ENCODE measurements around the gene KPNA5.
"Not testable (repeated sequence)": the region's sequence is repeated elsewhere in the genome, so short reads cannot be mapped to it uniquely, and the experiment has no call there.

KPNA5 gene

DNA sequence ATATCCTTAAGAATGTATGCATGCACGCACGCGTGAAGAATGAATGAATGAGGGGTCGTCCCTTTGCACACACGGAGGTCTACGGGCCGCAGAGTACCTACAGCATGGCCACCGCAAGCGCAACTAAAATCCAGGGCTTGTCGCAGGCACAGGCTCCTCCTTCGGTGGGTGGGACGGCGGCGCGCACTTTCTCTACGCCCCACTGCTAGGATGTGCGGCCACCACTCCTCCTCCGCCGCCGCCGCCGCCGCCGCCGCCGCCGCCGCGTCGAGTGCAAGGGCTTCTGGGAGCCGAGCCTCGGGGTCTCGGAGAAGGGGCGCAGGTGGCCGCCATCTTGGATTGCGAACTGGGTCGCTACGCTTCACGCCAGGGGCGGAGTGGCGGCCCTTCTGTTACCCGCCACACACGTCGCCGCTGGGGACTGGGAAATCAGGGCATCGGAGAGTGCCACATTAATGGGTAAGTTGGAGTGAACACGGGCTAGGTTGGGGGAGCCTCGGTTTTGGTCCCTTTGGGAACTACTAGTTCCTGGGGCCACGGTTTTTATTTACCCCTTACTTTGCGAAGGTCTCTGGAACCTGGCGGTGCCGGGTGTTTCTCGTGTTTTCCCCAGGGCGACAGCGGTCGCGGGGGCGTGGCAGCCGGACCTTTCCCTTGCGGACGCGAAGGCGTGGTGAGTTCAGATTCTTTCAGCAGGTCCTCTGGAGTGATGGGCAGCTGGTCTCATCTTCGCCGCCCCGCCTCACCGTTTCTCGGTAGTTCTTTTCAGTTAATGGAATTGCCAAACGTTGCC lies at the start of gene KPNA5:
Gene KPNA5 (plus strand): TSS at position 332 of the 793 bp plus-strand sequence. CDS start 124 bp downstream, at position 456.
- DNase-seq: peak; percentile 83 to 86 (median 84)

DNA sequence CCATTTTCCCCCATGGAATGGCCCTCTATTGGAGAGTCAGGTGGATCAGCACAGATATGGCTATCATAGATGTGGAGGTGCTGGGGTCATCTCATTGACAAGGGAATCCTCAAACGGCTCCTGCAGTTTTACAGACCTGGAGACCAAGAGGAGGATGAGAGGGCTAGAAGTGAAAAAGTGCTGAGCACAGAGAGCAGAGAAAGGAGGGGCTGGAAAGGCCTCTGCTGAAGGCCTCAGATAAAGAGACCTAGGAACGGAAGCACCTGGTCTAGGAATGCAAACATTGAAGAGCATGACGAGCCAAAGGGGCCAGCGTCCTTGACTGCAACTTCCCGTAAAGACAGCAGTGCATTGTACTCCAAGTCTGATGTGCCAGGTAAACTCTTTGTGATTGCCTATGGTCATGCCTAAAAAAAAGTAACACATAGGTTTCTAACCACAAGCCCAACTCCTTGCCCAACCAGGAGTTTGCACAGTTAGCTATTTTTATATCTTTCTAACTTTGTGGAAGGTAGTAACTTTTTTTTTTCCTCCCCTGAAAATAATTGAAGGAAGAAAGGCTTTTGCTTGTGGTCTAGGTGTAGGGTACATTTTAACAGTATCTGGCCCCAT lies 49.5 kb upstream of the KPNA5 start:
- DNase-seq: no peak

DNA sequence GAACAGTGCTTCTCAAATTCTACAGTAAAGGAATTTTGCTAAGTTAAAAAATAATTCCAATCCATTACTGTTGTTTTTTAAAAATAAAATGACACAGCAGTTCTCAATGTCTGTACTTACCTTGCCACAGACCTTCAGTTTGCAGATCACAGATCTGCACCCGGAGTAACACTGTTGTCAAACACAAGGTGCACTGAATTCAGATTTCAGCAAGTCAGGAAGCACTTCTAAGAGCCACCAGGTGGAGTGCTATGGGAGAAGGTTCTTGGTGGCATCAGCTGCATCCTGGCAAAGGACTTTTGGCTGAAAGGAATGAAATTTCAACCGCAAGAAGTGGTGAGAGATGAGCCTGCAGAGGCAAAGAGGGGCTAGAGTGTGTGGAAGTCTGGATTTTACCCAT lies 47.3 kb upstream of the KPNA5 start:
- no peak for DNase-seq

DNA sequence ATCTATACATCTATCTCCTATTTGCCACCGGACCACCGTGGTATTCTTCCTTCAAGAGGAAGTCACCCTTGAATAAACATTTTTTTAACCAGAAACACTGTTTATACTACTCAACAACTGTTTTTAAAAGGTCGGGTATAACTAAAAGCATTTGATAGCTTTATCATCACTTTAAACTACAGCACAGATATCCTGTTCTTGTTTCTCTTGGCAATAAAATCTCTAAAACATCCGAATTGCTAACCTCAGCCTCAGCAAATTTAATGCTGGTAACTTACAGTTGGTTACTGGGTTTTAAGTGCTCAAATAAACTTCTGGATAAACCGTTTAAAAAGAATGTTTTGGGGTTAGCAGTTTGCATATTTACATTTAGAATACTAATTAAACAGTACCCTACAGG lies 32.9 kb upstream of the KPNA5 start:
- DNase-seq: no peak

DNA sequence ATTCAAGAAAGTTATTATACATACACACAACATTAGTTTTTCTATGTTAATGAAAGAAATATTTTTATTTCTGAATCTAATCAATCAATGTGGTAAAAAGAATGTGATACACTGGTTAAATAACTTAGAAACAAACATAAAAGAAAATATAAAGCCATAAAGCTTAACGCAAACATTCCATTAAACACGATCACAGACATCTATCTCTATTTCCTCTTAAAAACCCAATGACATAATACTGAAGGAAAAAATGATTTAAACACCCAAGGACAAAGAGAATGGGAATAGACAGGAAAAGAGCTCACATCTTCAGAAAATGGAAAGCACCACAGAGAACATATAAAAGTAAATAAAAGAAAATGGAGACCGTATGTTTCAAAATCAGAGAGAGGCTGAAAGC lies 31.9 kb upstream of the KPNA5 start:
- no peak for DNase-seq

DNA sequence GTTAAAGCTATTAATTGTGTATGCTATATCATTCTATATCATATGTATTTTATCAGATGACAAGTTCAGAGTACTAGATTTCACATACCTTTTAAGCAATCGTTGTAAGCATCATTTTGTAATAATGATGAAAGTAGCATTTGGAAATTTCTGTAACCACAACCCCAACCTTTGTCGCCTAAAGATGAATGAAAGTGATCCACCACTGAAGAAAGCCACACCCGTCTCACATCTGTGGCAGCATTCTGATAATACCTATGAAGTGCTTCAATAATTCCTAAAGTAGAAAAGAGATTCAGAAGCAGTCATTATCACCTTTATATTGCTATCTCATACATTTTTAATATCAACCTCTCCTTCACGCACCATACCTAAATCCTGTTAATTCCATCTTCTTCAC lies 29.1 kb upstream of the KPNA5 start:
- DNase-seq: no peak

DNA sequence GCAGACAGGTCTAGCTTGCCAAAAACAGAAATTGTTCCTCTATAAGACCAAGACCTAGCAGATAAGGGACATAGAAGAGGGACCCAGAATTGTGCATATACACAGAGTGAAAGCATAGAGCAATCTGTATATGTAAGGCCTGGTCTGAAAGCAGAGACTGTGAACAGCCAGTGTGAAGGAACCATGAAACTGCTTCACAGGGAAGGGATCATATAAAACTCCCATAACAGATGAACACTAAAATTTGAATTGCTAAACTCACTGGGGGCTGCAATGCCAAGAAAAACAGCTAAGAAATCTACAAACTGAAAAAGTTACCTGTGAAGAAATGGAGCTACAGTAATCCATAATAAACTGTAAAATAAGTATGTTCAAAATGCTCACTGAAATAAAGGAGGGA lies 19.4 kb upstream of the KPNA5 start:
- no peak for DNase-seq

DNA sequence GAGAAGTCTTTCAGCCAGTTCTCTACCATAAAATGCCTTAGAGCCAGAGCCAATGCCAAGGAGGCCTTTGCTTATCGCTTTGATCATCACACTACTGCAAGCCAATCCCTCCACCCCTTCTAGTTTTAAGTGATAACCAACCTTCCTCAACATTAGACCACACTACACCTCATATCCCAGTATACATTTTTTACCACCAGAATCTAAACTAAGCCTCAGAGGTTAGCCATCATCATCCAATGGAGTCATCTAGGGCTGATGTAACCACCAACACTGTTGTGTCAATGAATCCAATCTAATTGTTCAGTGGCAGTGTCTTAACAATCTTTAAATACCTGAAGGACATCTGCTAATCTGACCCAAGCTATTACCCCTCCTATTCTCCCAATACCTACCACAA lies 18.8 kb upstream of the KPNA5 start:
- no peak for DNase-seq

DNA sequence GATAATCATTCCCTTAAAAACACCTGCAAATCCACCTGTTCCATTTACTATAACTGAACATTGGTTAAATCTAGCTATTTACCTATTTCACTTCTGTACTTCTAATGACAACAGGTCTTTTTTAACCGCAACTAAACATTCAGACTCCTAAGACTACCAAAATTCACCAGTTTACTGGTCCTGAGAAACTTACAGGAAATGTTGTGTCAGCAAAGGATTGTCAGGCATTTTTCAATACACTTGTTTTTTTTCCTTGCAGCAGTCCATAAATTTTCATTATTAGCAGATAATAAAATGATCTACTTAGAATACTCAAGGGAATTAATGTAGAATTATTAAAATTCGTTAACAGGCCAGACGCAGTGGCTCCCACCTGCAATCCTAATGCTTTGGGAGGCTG lies 17.7 kb upstream of the KPNA5 start:
- no peak for DNase-seq

DNA sequence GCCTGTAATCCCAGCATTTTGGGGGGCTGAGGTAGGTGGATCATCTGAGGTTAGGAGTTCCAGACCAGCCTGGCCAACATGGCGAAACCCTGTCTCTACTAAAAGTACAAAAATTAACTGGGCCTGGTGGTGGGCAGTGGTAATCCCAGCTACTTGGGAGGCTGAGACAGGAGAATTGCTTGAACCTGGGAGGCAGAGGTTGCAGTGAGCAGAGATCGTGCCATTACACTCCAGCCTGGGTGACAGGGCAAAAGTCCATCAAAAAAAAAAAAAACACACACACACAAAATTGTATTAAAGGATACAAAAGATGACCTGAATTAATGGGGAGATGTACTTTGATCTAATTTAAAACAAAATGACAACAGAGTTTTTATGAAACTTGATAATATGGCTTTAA lies 16.8 kb upstream of the KPNA5 start:
- not testable (repeated sequence) for DNase-seq

DNA sequence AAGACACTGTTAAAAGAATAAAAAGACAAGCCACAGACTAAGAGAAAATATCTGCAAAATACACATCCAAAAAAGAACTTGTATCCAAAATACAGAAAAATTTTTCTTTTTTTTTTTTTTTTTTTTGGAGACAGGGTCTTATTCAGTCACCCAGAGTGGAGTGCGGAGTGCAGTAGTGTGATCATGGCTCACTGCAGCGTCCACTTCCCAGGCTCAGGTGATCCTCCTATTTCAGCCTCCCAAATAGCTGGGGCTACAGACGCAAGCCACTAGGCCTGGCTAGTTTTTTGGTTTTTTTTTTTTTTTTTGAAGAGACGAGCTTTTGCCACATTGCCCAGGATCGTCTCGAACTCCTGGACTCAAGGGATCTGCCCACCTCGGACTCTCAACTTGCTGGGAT lies 15.5 kb upstream of the KPNA5 start:
- DNase-seq: no peak

DNA sequence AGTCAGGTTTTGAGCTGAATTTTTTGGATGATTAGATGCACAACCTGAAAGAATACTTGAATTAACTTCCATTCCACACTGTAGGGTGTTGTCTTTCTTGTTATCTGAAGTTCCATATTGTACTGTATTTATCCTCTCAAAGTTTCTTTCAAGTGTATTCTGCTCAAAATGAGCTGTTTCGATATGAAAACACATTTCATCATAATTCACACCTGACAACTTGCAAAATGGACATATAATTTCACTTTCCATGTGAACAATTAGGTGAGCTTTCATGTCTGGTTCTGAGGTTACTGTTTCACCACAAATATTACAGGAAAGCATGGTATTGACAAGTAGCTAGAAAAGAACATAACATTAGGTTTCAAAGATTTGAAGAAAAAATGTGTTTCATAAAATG lies 14.1 kb upstream of the KPNA5 start:
- no peak for DNase-seq

DNA sequence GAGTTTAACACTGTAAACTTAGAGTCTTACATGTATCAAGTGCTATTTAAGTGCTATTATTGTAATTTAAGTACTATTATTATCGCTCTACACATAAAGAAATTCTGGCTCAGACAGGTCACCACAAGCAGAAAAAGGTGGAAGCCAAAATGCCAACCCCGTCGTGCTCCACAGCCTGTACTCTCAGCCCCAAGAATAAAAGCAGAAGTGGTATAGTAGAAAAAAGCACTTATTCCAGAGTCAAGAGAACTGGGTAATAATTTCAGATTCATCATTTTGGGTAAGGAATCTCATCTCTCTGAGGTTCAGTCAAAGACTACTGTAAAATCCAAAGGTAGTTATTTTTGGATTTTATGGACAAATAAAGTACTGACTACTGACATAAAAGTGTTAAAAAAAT lies 13.4 kb upstream of the KPNA5 start:
- peak in 1 of 4 experiments; percentile 2 for DNase-seq

DNA sequence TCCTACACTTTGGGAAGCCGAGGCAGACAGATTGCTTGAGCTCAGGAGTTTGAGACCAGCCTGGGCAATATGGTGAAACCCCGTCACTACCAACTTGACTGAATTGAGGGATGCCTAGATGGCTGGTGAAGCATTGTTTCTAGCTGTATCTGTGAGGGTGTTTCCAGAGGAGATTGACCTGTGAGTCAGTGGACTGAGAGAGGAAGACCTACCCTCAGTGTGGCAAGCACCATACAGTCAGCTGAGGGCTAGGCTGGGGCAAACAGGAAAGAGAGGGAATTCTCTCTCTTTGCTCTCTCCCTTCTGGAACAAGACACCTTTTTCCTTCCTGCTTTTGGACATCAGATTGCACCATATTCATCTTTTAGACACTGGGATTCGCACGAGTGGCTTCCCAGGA lies 8.7 kb upstream of the KPNA5 start:
- no peak for DNase-seq

DNA sequence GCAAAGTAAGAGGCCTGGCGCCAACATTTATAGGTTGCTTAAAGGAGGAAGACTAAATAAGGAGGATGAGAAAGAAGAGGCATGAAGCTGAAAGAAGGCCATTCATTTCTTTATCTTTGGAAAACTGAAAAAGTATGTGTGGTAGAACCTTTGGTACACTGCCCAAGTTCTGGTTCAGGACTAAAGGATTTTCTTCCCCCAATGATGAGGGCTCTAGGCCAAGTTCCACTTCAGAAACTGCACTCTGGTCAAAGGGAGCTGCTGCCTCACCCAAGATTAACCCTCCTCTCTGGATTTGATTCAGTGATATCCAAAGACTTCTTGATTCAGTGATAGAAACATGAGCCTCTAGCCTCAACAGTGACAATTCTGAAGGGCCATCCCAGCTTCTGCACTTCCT lies 5.0 kb upstream of the KPNA5 start:
- no peak for DNase-seq

DNA sequence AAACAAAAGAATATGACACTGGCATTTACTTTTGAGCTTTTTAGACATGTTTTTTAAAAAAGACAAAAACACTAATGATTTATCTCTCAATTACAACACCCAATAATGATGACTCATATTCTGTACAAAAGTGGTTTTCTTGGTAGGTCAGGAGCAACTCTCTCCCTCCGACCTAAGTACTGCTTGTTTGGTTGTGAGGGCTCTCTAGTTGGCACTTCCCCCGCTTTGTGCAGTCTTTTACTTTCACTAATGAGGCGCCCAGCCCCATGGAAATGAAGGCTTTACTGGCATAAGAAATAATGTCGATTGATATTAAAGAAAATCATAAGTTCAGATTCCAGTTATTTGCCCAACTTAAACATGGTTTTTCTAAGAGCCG lies 1.3 kb downstream of the KPNA5 start:
- peak in 2 of 4 experiments; percentile 1 to 6 for DNase-seq

DNA sequence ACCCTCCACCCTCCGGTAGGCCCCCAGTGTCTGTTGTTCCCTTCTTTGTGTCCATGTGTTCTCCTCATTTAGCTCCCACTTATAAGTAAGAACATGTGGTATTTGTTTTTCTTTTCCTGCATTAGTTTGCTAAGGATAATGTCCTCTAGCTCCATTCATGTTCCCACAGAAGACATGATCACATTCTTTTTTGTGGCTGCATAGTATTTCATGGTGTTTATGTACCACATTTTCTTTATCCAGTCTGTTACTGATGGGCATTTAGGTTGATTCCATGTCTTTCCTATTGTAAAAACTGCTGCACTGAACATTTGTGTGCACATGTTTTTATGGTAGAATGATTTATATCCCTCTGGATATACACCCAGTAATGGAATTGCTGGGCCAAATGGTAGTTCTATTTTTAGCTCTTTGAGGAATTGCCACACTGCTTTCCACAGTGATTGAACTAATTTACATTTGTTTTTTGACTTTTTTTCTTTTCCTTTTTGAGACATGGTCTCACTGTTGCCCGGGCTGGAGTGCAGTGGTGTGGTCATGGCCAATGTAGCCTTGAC lies 4.5 kb downstream of the KPNA5 start:
- no peak for DNase-seq

DNA sequence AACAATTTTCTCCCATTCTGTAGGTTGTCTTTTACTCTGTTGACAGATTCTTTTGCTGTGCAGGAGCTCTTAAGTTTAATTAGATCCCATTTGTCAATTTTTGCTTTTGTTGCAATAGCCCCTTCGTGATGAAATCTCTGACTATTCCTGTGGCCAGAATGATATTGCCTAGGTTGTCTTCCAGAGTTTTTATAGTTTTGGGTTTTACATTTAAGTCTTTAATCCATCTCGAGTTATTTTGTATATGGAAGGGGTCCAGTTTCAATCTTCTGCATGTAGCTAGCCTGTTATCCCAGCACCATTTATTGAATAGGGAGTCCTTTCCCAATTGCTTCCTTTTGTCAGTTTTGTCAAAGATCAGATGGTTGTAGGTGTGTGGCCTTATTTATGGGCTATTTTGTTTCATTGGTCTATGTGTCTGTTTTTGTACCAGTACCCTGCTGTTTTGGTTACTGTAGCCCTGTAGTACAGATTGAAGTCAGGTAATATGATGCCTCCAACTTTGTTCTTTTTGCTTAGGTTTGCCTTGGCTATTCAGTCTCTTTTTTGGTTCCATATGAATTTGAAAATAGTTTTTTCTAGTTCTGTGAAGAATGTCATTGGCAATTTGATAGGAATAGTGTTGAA lies 5.6 kb downstream of the KPNA5 start:
- not testable (repeated sequence) for DNase-seq

DNA sequence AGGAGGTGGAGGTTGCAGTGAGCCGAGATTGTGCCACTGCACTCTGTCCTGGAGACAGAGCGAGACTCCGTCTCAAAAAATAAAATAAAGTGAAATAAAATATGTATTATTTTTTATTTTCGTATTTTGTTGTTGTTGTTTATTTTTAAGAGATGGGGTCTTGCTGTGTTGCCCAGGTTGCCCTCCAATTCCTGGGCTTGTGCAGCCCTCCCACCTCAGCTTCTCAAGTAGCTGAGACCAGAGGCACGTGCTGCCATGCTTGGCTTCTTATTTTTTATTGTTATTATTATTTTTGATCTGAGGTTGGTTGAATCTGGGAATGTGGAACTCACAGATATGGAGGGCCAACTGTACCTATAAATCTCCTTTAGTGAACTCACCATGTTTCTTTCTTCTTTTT lies 10.1 kb downstream of the KPNA5 start:
- DNase-seq: no peak

DNA sequence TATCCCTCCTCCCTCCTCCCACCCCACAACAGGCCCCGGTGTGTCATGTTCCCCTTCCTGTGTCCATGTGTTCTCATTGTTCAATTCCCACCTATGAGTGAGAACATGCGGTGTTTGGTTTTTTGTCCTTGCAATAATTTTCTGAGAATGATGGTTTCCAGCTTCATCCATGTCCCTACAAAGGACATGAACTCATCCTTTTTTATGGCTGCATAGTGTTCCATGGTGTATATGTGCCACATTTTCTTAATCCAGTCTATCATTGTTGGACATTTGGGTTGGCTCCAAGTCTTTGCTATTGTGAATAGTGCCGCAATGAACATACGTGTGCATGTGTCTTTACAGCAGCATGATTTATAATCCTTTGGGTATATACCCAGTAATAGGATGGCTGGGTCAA lies 11.9 kb downstream of the KPNA5 start:
- not testable (repeated sequence) for DNase-seq

DNA sequence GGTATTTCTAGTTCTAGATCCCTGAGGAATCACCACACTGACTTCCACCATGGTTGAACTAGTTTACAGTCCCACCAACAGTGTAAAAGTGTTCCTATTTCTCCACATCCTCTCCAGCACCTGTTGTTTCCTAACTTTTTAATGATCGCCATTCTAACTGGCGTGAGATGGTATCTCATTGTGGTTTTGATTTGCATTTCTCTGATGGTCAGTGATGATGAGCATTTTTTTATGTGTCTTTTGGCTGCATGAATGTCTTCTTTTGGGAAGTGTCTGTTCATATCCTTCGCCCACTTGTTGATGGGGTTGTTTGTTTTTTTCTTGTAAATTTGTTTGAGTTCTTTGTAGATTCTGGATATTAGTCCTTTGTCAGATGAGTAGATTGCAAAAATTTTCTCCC lies 12.3 kb downstream of the KPNA5 start:
- DNase-seq: not testable (repeated sequence)

DNA sequence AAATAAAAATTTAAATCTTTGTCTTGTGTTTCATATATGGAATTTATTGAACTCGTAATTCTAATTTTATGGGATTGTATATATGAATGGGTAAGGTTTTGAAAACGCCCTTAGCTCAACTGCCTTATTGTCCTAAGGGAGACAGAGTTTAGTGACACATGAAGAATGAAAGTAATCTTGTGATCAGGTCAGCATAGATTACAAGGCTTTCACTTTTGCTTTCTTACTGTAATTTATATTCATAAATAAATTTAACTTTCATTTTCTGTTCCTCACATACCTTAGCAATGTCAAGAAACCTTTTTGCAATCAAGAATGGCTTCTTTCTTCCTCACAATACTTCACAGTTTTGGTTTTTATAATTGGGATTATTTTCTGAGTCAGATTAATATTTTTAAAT lies 14.4 kb downstream of the KPNA5 start:
- no peak for DNase-seq

DNA sequence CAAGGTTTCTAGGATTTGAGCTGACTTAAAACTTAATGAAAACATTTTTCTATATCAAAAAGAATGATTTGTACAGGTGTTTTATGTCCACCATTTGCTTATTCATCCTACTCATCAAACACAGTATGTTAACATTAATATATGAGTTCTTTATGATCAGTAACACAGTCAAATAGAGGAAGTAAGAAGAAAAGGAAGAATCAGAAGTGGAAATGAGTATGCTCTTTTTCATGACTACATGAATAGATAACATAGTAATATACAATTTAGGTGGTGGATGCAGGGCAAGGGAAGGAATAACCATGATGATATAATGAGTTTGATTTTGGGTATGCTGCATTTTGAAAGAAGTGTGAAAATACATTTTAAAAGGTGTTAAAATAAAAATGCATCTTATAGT lies 16.5 kb downstream of the KPNA5 start:
- DNase-seq: no peak

DNA sequence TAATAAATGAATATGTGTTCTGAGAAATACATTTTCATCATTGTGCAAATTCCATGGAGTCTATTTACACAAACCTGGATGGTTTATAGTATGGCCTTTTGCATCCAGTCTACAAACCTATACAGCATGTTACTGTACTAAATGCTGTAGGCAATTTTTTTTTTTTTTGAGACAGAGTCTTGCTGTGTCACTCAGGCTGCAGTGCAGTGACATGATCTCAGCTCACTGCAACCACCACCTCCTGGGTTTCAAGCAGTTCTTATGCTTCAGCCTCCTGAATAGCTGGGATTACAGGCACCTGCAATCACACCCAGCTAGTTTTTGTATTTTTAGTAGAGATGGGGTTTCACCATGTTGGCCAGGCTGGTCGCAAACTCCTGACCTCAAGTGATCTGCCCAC lies 22.9 kb downstream of the KPNA5 start:
- not testable (repeated sequence) for DNase-seq

Measured in activated CD4-positive, CD25-positive, alpha-beta regulatory T cell (primary cell).